ENCODE measurements around the gene CDA. TPM values are rescaled to one million over a fixed set of nuclear protein-coding genes. Genes with fewer than 3 reads are reported as not detected.

The CDA gene
- total and polyA plus RNA-seq, 2 donors (not counting 3 experiments of a cell fraction or from before 2014, with no cell fraction given), result 0.35 to 1.9 TPM

DNA sequence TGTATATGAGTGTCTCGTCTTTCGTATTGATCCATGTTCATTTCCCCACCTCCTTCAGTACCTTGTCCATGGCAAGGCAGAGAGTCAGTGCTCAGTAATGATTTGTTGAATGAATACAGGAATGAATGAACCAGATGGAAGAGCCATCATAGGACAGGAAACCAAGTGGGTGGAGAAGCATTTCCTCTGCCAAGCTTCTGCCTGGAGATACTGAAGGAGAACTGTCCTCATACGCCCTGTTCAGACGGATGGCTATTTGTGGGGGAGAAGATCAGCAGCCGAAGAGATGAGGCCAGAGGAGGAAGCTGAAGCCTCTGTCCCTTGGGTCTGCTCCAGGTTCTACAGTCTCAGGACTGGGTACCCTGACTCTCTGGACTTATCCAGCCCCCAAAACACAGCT lies 30.7 kb upstream of the CDA start:
- Histone ChIP-seq H2AFZ (ENCODE audit: low read depth, low read length) (no peak overlapping the region), H3K79me2 (ENCODE audit: control insufficient read depth, insufficient read depth, low read length) (no peaks in the 10 kb centered on the region), H3K9ac (replicated peaks; ENCODE audit: extremely low read depth, insufficient read depth, low read length) (no peak overlapping the region), H3K9me3 (replicated peaks; ENCODE audit: control insufficient read depth, insufficient read depth, low read length) (no peaks in the 10 kb centered on the region), H3K27ac (ENCODE audit: insufficient read depth, low read depth, low read length) (no peak overlapping the region), H4K20me1 (replicated peaks; ENCODE audit: control insufficient read depth, extremely low read depth, insufficient read depth, low read length) (no peaks in the 10 kb centered on the region), H3K27me3 (ENCODE audit: control insufficient read depth in 2 of 2, insufficient read depth in 2 of 2, low read length in 2 of 2) (peaks cover 38 to 39% of the 10 kb centered on the region in 2 experiments), H3K9me1 (replicated peaks; ENCODE audit: control insufficient read depth, extremely low read depth, insufficient read depth, low read length) (no peaks in the 10 kb centered on the region), H3K4me1 (ENCODE audit: control insufficient read depth, extremely low read depth, insufficient read depth, low read length) (no peaks in the 10 kb centered on the region), H3K4me2 (ENCODE audit: insufficient read depth, low read length) (no peak overlapping the region), H3K4me3 (replicated peaks in 1 of 3; ENCODE audit: insufficient read depth in 1 of 3, low read depth in 1 of 3, low read length in 3 of 3) (no peak overlapping the region), H3K36me3 (ENCODE audit: control insufficient read depth in 2 of 2, extremely low read depth in 1 of 2, insufficient read depth in 2 of 2, low read length in 2 of 2) (no peaks in the 10 kb centered on the region)
- dilution Hi-C loops (cut with MboI; ENCODE audit: extremely low pct_ligation_motif_present, low sequenced_read_pairs), result no loop called here
- intact Hi-C loops (cut with micrococcal nuclease), result no loop called here
- no peak for DNase-seq (ENCODE audit: low read depth, low spot score)
- POLR2A ChIA-PET, result no interaction called here
- FAIRE-seq, result no peak
- no TSS peak for BruUV-seq (replicated peaks)
- CTCF ChIA-PET, result interaction anchor here (1.0 to 2.4 kb wide), 2 partner anchors 10 to 17 kb away, joined by 3 to 8 read pairs; no protein-coding TSS in a partner anchor
- TF ChIP-seq EZH2 (IDR thresholded peaks at IDR 0.05; ENCODE audit: borderline replicate concordance, low read depth, low read length, severe bottlenecking) (no peak), GATA2 (IDR thresholded peaks at IDR 0.05; ENCODE audit: insufficient read depth, insufficient read length, low read depth, low read length) (no peak), FOS (IDR thresholded peaks at IDR 0.05; ENCODE audit: borderline replicate concordance, insufficient read depth, low read length) (no peak), POLR2AphosphoS5 (IDR thresholded peaks at IDR 0.05; ENCODE audit: insufficient read depth, low read depth, low read length) (no peak), MYC (IDR thresholded peaks at IDR 0.05; ENCODE audit: low read depth, low read length) (no peak), POLR2A (IDR thresholded peaks at IDR 0.05; ENCODE audit: low read depth, low read length) (no peak), JUN (IDR thresholded peaks at IDR 0.05; ENCODE audit: borderline replicate concordance, insufficient read depth, insufficient read length, low read depth) (no peak)
- TF ChIP-seq, protein P1, sequence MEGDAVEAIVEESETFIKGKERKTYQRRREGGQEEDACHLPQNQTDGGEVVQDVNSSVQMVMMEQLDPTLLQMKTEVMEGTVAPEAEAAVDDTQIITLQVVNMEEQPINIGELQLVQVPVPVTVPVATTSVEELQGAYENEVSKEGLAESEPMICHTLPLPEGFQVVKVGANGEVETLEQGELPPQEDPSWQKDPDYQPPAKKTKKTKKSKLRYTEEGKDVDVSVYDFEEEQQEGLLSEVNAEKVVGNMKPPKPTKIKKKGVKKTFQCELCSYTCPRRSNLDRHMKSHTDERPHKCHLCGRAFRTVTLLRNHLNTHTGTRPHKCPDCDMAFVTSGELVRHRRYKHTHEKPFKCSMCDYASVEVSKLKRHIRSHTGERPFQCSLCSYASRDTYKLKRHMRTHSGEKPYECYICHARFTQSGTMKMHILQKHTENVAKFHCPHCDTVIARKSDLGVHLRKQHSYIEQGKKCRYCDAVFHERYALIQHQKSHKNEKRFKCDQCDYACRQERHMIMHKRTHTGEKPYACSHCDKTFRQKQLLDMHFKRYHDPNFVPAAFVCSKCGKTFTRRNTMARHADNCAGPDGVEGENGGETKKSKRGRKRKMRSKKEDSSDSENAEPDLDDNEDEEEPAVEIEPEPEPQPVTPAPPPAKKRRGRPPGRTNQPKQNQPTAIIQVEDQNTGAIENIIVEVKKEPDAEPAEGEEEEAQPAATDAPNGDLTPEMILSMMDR (IDR thresholded peaks at IDR 0.05; ENCODE audit: extremely low read depth in 1 of 2, insufficient read depth in 1 of 2, low read depth in 1 of 2, low read length in 2 of 2), result no peak
- TF ChIP-seq, protein P2, sequence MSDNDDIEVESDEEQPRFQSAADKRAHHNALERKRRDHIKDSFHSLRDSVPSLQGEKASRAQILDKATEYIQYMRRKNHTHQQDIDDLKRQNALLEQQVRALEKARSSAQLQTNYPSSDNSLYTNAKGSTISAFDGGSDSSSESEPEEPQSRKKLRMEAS (IDR thresholded peaks at IDR 0.05; ENCODE audit: insufficient read depth, insufficient read length), result no peak
